WTC11 (cell line): ENCODE results near the gene RPL7L1. TPM values are rescaled to one million over a fixed set of nuclear protein-coding genes. Genes with fewer than 3 reads are reported as not detected.

Experiments
- ATAC-seq: fragments of 200-7000 bp; cut with Tn5 transposase; 2 replicates; pipeline ENCODE4 v1.10.0; 2021; ENCODE audit warnings: mild to moderate bottlenecking, moderate library complexity
- CTCF ChIA-PET: fragments of 300-600 bp; sonication (Branson Sonifier 250); formaldehyde crosslinking; loops from one replicate; lab custom pipeline; 2021; ENCODE audit warnings: antibody characterized with exemption; lab: Charles Lee
- POLR2A ChIA-PET: fragments of 350-600 bp; sonication (Branson Sonifier 250); formaldehyde crosslinking; loops from one replicate; lab custom pipeline; 2021; ENCODE audit warnings: antibody characterized with exemption; lab: Charles Lee
- DNase-seq: peaks from one replicate; pipeline ENCODE4 v3.0.0; 2021; ENCODE audit warnings: low spot score
- H3K27ac Mint-ChIP-seq: 2 replicates; pipeline ENCODE4 v1.8.0; 2021; ENCODE audit warnings: mixed read lengths
- H3K27me3 Mint-ChIP-seq: 2 replicates; pipeline ENCODE4 v1.8.0; 2021; ENCODE audit warnings: low read depth, mild to moderate bottlenecking, moderate library complexity, mixed read lengths
- H3K36me3 Mint-ChIP-seq: 2 replicates; pipeline ENCODE4 v1.8.0; 2021; ENCODE audit warnings: mixed read lengths
- H3K4me1 Mint-ChIP-seq: 2 replicates; pipeline ENCODE4 v1.8.0; 2022; ENCODE audit warnings: mixed read lengths
- H3K4me3 Mint-ChIP-seq: 2 replicates; pipeline ENCODE4 v1.8.0; 2021; ENCODE audit warnings: mild to moderate bottlenecking, moderate library complexity, mixed read lengths
- H3K9me3 Mint-ChIP-seq: 2 replicates; pipeline ENCODE4 v1.8.0; 2021; ENCODE audit warnings: mixed read lengths
- ATF2 ChIP-seq: sonication (generic); formaldehyde crosslinking; IDR thresholded peaks from 2 replicates; pipeline ENCODE4 v1.8.1; 2022; ENCODE audit warnings: low read depth, missing genetic modification reagents, borderline replicate concordance
- CTCF ChIP-seq: fragments of 200-600 bp; IDR thresholded peaks from 2 replicates; pipeline ENCODE4 v1.8.0; 2022; ENCODE audit warnings: antibody characterized with exemption
- E2F5 ChIP-seq: sonication (generic); formaldehyde crosslinking; IDR thresholded peaks from 2 replicates; pipeline ENCODE4 v1.8.1; 2022; ENCODE audit warnings: mild to moderate bottlenecking, moderate library complexity, missing genetic modification reagents
- ETV6 ChIP-seq: sonication (generic); formaldehyde crosslinking; IDR thresholded peaks from 2 replicates; pipeline ENCODE4 v1.8.1; 2022; ENCODE audit warnings: mild to moderate bottlenecking, missing genetic modification reagents
- FOXK1 ChIP-seq: sonication (generic); formaldehyde crosslinking; IDR thresholded peaks from 2 replicates; pipeline ENCODE4 v1.8.0; 2022; ENCODE audit warnings: mild to moderate bottlenecking, moderate library complexity, missing genetic modification reagents
- GABPB1 ChIP-seq: sonication (generic); formaldehyde crosslinking; IDR thresholded peaks from 2 replicates; pipeline ENCODE4 v1.8.1; 2023; ENCODE audit warnings: mild to moderate bottlenecking, missing genetic modification reagents
- PREB ChIP-seq: sonication (generic); formaldehyde crosslinking; IDR thresholded peaks from 2 replicates; pipeline ENCODE4 v1.8.1; 2022; ENCODE audit warnings: mild to moderate bottlenecking, missing genetic modification reagents, moderate library complexity, borderline replicate concordance
- TCF7 ChIP-seq: sonication (generic); formaldehyde crosslinking; IDR thresholded peaks from 2 replicates; pipeline ENCODE4 v1.8.0; 2022; ENCODE audit warnings: mild to moderate bottlenecking, low read depth, missing genetic modification reagents, moderate library complexity
- USF1 ChIP-seq: sonication (generic); formaldehyde crosslinking; IDR thresholded peaks from 2 replicates; pipeline ENCODE4 v1.8.0; 2022; ENCODE audit warnings: mild to moderate bottlenecking, missing genetic modification reagents
- ZNF138 ChIP-seq: sonication (generic); formaldehyde crosslinking; conservative IDR thresholded peaks from 2 replicates; pipeline ENCODE4 v1.8.1; 2022; ENCODE audit warnings: mild to moderate bottlenecking, moderate library complexity, missing genetic modification reagents
- ZNF416 ChIP-seq: fragments of 250-450 bp; sonication (Bioruptor Pico); IDR thresholded peaks from 2 replicates; pipeline ENCODE4 v1.9.0; 2021; ENCODE audit warnings: mild to moderate bottlenecking, inconsistent platforms
- ZNF671 ChIP-seq: fragments of 250-450 bp; sonication (Bioruptor Pico); IDR thresholded peaks from 2 replicates; pipeline ENCODE4 v1.8.0; 2021; ENCODE audit warnings: mild to moderate bottlenecking
- total RNA-seq: library from RNA; stranded (reverse); gene quantifications from 3 replicates; pipeline ENCODE4 v1.2.3, GENCODE V29; 2021

Gene RPL7L1
- total RNA-seq, 1 experiment from 2014 or later = 107 TPM

DNA sequence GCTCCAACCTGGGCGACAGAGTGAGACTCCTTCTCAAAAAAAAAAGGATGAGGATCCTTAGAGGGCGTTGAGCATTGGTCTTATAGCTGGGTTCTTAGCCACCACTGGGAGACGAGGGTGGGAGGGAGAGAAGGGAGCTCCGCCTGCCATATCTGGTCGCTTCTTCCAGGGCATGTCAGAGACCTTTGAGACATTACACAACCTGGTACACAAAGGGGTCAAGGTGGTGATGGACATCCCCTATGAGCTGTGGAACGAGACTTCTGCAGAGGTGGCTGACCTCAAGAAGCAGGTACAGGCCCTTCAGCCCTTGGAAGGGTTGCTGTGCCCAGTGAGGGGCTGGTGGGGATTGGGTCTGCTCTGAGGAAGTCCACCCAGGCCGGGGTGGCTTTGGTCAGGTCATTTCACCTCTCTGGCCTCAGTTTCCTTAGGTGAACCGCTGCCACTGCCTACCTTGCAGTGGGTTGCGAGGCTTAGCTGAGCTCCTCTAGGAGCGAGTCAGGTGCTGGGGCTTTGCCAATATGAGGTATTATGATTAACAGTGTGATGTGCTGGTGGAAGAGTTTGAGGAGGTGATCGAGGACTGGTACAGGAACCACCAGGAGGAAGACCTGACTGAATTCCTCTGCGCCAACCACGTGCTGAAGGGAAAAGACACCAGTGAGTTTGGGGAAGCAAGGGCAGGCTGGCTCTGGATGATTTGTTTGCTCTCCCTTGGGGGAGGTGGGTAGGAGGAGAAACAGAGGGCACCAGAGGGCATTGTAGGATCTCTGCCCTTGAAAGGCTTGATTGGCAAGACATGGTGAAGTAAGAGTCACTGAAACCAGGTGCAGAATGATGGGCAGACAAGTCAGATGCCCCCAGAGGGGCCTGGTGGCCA is 58.4 kb downstream of the RPL7L1 start:
- H3K27me3 Mint-ChIP-seq = peaks cover 2% of the 10 kb centered on the region; the same call in 1 of the 2 replicates
- H3K4me3 Mint-ChIP-seq = no peak overlapping the region
- TF ChIP-seq ZNF138 (CRISPR knock-in tag) (no peak), CTCF (no peak), ZNF671 (CRISPR knock-in tag) (no peak), FOXK1 (CRISPR knock-in tag) (no peak), TCF7 (CRISPR knock-in tag) (no peak), ETV6 (CRISPR knock-in tag) (no peak), PREB (no peak), E2F5 (CRISPR knock-in tag) (no peak), ZNF416 (no peak)
- DNase-seq (no peak), ATAC-seq (no peak)
- H3K27ac Mint-ChIP-seq = peak overlapping the region; percentile 79
- peaks cover 56% of the 10 kb centered on the region for H3K36me3 Mint-ChIP-seq
- ChIA-PET CTCF (interaction anchor here (1.1 kb wide), 1 partner anchor 13 kb away, joined by 3 read pairs; no protein-coding TSS in a partner anchor), POLR2A (interaction anchor here (0.5 kb wide), 1 partner anchor 10 kb away, joined by 4 read pairs; no protein-coding TSS in a partner anchor)
- no peaks in the 10 kb centered on the region for H3K9me3 Mint-ChIP-seq
- peaks cover 18% of the 10 kb centered on the region for H3K4me1 Mint-ChIP-seq

DNA sequence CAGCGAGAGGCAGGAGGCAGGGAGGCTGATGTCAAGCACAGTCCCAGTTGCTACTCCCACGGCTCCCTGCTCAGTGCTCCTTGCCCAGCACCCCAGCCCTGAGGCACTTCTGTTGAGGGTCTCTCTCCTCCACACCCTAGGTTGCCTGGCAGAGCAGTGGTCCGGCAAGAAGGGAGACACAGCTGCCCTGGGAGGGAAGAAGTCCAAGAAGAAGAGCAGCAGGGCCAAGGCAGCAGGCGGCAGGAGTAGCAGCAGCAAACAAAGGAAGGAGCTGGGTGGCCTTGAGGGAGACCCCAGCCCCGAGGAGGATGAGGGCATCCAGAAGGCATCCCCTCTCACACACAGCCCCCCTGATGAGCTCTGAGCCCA is 59.0 kb downstream of the RPL7L1 start:
- H3K4me1 Mint-ChIP-seq = peaks cover 13% of the 10 kb centered on the region
- ATAC-seq (no peak), DNase-seq (no peak)
- POLR2A ChIA-PET = interaction anchor here (2.2 kb wide), 1 partner anchor 9 kb away, joined by 9 read pairs; the partner anchor contains the start of gene CNPY3
- peaks cover 53% of the 10 kb centered on the region for H3K36me3 Mint-ChIP-seq
- H3K4me3 Mint-ChIP-seq = no peak overlapping the region
- H3K27me3 Mint-ChIP-seq = peaks cover 2% of the 10 kb centered on the region; the same call in 1 of the 2 replicates
- TF ChIP-seq ATF2 (no peak), E2F5 (CRISPR knock-in tag) (no peak), PREB (no peak)
- CTCF ChIA-PET = no interaction called here
- no peaks in the 10 kb centered on the region for H3K9me3 Mint-ChIP-seq
- H3K27ac Mint-ChIP-seq = no peak overlapping the region

- no peaks in the 10 kb centered on the region for H3K9me3 Mint-ChIP-seq
- CTCF ChIA-PET = no interaction called here
- peak; percentile 67; the same call in 1 of the 2 replicates for TF ChIP-seq GABPB1 (CRISPR knock-in tag)
- no peak for TF ChIP-seq USF1 (CRISPR knock-in tag)
- TF ChIP-seq, all 79 proteins: peak for 1
- POLR2A ChIA-PET = interaction anchor here (2.2 kb wide), 1 partner anchor 9 kb away, joined by 9 read pairs; the partner anchor contains the start of gene CNPY3
- H3K4me3 Mint-ChIP-seq = no peak overlapping the region; the same call in 1 of the 2 replicates
- peak overlapping the region; percentile 94 for H3K27ac Mint-ChIP-seq
- peaks cover 2% of the 10 kb centered on the region; the same call in 1 of the 2 replicates for H3K27me3 Mint-ChIP-seq
- peaks cover 13% of the 10 kb centered on the region for H3K4me1 Mint-ChIP-seq
- DNase-seq = peak; percentile 29
- peak; percentile 50 for ATAC-seq
- H3K36me3 Mint-ChIP-seq = peaks cover 48% of the 10 kb centered on the region
Observed at GRCh38 chr6:42938987-42939809, 59.8 kb downstream of the RPL7L1 start.
